HG03159 (cell line): ENCODE measurements around the gene LMTK2.
"Not testable (repeated sequence)": the region's sequence is repeated elsewhere in the genome, so short reads cannot be mapped to it uniquely, and the experiment has no call there.

Experiments used
- ATAC-seq: cut with Tn5 transposase; IDR thresholded peaks from one replicate; pipeline ENCODE4 v1.9.1; 2021; ENCODE audit warnings: mild to moderate bottlenecking, moderate library complexity; ENCODE audit not compliant: unreplicated experiment

LMTK2 gene

DNA sequence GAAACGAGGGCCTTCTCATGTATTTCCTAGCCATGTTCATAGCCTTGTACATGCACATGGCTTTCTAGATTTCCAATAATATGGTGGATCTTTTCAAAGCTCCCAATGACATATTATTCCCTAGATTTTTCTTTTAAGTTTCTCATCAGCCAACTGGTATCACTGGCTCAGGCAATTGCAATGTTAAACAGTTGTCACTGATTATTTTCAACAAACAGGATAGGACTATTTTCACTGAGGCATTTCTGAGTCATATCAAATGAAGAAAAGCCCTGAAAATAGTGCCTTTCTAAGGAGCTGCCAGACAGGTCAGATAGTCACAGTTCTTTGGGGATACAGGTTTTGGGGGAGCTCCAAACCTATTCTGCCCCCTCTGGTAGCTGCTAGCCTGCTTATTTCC is 4.5 kb upstream of the LMTK2 start:
- ATAC-seq: no peak

DNA sequence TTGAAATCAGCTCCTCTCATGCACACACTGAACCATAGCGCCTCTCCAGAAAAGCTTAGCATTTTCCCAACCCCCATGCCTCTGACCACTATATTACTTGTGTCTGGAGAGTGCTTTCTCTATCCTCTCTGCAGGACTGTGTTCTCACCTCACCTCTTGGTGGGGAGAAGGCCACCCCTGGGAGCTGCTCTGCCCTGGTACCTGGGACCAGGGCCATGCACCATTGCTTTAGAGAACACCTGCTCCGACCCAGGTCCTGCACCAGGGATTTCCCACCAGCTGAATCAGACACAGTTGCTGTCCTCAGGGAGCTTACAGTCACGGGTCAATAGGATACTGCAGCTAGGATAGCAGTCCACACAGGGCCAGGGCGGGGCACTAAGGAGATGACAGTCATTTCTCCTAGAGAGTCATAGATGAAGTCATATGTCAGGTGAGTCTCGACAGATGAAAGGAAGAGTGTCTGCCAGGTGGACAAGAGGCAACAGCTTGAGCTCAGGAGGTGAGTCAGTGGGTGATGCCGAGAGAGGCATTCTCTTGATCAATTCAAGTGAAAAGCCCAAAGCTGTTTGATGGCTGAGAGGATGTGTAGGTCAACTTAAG is 619 bp upstream of the LMTK2 start:
- no peak for ATAC-seq

DNA sequence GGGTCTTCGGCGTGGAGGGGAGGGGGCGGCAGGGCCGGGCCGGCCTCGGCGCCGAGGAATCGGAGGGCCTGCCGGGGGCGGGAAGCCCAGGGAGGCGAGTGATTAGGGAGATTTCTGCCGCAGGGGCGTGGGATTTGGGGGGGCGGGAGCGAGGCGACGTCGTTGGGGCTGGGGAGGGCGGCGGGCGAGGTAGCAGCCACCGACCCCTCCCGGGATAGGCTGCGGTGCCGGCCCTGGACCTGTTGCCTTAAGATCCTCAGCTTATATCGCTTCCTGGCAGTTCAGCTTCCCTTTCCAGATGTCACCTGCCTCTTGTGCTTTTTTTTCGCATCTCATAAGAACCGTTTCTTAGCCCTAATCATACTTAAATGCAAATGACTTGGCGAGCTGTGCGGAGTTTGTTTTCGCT is 655 bp downstream of the LMTK2 start:
- no peak for ATAC-seq

DNA sequence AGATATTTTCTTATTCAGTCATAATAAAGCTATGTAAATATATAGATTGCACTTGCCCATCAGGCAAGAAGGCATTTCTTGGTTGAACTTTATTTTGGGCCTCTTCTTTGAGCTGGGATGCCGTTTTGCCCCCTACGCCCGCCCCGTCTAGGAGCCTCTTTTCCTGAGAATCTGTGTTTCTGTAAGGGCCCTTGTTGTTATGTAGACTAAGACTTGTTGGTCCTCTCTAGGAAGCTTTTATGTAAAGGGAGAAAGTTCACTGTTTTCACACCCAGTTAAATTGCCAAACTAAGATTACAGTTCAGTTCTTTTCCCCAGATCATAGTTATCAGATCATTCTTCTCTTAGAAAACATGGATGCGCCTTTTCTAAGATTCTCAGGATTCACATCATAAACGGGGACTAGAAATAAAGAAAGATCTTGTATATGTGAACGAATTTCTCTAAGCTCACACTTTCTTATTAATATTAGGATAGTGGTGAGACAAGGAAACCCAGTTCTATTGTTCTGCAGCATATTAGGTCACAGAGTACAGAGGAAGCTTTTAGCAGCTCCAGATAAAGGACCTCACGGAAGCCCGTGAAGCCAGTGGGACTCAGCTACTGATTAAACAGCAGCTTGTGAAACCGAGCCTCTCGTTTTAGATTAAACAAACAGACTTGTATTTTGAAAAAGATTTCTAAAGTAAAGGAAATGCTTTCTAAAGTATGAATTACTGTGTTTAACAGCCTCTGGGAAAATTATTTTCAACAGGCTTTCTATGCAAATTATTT is 3.8 kb downstream of the LMTK2 start:
- ATAC-seq: no peak

DNA sequence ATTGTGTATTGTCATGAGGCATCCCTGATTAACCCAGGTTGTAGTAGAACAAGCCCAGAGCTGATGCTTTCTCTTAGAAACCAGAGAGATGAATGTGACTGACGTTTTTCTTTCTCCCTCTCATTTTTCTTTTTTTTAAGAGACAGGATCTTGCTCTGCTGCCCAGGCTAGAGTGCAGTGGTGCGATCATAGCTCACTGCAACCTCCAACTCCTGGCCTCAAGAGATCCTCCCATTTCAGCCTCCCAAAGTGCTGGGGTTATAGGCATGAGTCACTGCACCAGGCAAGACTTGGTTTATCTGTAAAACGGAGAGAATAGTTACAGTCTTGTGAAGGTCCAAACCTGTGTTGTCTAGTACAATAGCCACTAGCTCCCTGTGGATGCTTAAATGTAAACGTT is 5.4 kb downstream of the LMTK2 start:
- no peak for ATAC-seq

DNA sequence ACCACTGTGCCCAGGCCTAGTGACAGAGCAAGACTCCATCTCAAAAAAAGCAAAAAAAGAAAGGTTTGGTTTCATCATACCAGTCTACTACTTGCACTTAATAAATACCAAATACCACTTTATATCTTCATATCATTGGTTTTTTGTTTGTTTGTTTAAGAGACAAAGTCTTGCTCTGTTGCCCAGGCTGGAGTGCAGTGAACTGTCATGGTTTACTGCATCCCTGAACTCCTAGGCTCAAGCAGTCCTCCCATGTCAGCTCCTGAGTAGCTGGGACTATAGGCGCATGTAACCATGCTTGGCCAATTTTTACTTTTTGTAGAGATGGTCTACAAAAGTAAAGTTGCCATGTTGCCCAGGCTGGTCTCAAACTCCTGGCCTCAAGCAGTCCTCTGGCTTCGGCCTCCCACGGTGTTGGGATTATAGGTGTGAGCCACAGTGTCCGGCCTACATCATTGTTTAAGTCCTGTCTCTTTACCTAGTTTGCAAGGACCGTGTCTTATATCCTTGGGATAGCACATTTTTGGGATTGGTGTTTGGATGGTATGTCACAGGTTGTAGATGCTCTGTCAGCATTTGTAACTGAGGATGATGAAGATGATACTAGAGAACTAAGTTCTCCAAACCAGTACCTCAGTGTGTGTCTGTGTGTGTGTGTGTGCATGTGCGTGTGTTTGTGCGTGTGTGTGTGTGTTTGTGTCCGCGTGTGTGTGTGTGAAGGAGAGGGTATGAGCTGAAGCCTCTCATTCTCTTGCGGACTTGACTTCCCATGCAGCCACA is 9.3 kb downstream of the LMTK2 start:
- ATAC-seq: no peak

DNA sequence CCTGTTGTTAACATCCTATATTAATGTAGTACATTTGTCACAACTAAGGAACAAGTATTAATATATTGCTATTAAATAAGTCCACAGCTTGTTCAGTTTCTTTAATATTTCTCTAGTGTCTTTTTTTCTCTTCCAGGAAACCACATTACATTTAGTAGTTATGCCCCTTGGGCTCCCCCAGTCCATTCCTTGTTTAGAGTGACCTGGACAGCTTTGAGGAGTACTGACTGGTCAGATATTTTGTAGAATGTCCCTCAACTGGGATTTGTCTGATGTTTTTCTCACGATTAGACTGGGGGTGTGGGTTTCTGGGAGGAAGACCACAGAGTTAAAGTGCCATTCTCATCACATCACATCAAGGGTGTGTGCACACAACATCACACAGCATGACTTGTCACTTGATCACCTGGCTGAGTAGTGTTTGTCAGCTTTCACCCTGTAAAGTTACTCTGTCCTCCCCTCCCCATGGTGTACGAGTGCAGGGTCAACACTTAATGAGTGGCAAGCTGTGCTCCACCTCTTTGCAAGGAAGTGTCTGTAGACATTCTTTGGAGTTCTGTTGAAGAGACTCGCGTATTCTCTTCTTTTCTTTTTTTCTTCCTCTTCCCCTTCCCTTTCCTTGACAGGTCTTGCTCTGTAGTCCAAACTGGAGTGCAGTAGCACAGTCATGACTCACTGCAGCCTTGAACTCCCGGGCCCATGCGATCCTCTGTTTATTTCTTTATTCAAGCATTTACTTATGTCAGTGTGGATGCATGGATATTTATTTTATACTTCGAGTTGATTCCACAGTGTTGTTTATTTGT is 10.2 kb downstream of the LMTK2 start:
- no peak for ATAC-seq

DNA sequence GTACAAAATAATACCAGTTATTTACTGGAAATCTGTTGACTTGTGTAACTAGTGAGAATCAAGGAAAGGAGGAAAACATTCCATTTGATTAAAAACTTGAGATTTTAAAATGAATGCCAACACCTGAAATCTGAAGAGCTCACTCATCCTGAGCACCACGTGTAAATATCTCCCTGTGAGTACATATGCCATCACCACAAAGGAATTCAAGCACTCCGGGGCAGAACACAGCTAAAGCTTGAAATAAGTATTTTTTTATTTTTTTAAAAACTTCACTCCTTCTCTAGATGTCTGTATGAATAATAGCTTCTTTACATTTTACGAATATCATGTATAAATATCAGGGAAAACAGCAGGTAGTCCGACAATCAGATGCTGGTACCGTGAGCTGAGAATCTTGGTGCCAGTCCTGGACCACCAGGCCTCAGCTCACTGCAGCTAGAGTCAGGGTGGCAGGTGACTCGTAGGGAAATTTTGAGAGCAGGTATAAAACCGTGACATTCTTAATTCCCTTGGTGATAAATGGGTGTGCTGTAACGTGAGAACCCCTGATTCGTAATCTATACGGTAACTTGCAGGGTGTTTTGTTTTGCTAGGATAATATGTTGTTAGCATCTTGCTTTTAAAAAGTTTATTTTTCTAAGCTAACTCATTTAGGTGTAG is 12.7 kb downstream of the LMTK2 start:
- no peak for ATAC-seq

DNA sequence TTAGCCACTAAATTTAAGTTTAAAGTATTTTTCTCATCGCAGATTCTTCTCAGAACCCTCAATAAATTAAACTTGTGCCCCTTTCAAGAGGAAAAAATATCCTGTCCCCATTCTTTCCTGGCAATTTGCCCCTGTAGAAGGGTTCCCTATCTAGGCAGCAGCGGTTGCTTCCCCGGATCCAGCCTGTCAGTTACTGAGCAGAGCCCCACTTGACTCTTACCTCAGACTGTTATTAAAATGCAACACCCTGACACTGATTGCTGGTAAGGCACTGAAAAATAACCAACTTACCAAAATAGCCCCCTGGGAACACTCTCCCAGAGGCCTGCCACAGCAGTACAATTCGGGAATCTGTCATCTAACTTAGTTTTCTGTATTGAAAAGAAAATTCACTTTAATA is 13.9 kb downstream of the LMTK2 start:
- no peak for ATAC-seq

DNA sequence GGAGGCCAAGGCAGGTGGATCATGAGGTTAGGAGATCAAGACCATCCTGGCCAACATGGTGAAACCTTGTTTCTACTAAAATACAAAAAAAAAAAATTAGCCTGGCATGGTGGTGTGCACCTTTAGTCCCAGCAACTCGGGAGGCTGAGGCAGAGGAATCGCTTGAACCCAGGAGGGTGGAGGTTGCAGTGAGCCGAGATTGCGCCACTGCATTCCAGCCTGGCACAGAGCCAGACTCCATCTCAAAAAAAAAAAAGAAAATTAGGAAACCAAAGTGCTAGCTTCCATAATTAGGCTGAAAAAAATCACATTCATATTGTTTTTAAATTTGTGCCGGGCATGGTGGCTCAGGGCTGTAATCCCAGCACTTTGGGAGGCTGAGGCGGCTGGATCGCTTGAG is 14.7 kb downstream of the LMTK2 start:
- not testable (repeated sequence) for ATAC-seq

DNA sequence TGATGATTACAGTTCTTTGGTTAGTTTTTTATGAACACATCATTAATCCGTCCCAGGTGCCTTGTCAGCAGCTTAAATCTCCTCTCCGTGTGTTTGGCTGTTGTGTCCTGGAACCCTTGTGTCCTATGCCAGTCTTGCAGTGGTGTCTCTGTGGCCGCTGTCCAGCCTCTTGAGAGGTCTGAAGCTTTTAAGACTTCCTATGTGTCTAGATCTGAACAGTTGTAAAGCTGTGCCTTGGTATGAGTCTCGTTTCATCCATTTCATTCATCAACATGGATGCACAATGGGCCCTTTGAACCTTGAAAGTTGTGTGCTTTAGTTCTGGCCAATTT is 16.7 kb downstream of the LMTK2 start:
- no peak for ATAC-seq

DNA sequence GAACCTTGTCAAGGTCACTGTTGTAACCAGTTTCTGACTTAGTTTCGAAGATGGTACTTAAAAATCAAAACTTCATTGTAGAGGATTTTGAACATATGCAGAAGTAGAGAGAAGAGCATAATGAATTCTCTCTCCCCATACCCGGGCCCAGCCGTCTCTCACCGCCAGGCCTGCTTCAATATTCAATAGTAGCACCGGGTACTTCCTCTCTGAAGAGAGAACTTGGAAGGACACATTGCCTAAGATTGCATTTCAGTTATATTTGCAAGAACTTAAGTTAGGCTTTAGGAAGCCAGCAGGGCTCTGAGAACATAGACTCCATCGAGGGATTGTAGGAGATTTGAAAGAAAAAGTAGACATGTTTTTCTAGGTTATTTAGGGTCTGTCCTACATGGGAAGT is 19.1 kb downstream of the LMTK2 start:
- ATAC-seq: no peak

DNA sequence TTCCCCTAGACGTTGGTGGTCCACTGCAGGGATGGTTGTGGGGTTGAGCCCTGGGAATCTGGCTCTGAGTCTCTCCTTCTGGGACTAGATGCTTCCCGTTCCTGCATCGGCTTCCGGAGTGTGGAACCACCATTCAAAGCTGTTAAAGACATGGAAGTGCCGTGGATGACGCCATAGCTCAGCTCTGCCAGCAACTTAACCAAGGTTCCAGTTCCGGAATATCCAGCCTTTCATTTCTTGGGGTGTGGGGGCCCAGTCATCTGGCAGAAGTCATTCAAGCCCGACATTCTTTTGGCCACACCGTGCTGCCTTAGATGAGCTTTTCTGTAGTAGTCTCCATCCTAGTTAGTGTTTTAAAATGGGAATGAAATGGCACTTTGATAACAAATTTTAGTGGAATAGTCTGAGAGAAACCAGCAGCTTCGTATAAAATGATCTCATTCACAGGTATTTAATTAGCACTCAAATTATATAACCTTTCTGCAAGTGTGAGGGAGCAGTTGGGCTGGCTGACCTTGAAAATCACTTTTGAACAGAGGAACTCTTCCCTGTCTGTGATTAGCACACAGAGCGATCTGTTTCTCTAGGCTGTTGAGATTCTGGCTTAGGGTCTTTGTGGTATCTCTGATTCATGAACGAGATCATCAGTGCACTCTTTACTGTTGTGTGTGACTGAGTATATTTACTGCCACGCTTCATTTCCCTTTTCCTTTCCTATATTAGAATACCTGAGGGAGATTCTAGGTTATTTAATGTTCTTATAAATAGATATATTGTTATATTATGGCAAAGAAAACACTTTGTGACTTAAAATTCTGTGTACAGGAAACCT is 19.9 kb downstream of the LMTK2 start:
- no peak for ATAC-seq

DNA sequence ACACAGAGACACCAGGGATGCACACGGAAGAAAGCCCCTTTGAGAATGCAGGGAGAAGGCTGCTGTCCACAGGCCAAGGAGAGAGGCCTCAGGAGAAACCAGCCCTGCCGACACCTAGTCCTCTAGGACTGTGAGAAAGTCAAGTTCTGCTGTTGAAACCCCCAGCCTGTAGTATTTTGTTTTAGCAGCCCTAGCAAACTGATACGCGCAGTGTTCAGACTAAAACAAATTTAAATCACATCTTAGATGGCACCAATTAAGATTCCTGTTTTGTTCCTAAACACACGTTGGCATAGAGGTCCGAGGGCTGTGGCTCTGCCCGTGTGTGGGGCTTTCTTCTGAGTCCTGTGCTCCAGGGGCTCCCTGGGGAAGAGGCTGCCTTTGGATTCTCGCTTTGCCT is 21.7 kb downstream of the LMTK2 start:
- ATAC-seq: no peak

DNA sequence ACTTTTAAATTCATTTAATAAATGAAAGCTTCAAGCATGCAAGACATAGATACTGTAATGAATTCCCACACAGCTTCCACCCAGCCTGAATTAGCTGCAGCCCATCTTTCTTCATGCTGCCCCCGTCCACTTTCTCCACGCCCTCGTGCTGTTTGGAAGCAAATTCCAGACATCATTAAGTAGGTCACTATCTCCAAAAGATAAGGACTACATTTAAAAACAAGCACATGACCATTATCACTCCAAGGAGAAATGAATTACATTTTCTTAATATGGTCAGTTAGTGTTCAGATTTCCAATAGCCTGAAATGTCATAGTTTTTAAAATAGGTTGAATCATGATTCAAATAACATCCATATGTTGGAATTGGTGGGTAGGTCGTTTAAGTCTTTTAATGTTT is 24.3 kb downstream of the LMTK2 start:
- ATAC-seq: no peak

DNA sequence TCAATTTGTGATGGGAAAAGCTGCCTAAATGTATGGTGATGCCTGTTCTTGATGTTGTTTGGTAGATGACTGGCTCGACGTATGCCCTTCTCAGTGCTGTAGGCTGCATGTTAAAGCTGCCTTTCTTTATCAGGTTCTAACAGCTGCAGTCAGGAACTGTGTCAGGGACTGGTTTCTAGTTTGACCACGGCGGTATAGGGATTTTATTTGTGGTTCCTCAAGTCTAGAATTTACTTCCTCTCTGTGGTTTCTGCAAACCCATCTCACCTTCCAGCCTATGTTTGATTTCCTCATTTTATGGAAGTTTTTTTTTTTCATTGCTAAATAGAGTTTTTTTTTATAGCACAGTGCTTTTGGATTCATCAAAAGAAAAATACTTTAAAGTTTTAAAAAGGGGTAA is 26.5 kb downstream of the LMTK2 start:
- peak; percentile 57 for ATAC-seq

DNA sequence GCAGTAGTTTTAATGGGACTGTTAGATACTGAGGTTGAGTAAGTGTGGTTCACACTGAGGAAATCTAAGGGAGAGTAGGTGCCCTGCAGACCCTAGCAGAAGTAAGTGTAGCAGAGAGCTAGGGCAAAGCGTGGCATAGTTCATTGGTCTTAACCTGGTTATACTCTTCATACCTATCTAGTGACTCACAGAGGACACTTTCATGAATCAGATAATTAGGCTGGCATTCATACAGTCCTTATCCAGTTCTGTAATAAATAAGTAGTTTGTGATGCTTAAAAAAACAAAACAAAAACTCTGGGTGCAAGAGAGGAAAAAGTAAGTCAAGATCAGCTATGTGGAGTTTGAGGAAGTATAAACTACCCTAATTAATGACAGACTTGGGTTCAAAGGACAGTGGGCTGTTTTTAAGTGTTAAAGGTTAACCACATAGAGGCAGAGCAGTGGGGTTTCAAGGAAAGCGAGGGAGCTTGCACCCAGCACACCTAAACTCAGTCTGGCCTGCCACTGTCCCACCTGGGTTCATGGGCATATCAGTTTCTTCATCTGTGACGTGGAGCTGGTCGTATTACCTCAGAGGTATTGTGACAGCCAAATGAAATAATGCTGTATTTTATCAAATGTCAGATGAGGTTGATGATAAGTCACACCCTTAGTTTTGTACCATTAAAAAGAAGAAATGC is 27.1 kb downstream of the LMTK2 start:
- peak; percentile 6 for ATAC-seq

DNA sequence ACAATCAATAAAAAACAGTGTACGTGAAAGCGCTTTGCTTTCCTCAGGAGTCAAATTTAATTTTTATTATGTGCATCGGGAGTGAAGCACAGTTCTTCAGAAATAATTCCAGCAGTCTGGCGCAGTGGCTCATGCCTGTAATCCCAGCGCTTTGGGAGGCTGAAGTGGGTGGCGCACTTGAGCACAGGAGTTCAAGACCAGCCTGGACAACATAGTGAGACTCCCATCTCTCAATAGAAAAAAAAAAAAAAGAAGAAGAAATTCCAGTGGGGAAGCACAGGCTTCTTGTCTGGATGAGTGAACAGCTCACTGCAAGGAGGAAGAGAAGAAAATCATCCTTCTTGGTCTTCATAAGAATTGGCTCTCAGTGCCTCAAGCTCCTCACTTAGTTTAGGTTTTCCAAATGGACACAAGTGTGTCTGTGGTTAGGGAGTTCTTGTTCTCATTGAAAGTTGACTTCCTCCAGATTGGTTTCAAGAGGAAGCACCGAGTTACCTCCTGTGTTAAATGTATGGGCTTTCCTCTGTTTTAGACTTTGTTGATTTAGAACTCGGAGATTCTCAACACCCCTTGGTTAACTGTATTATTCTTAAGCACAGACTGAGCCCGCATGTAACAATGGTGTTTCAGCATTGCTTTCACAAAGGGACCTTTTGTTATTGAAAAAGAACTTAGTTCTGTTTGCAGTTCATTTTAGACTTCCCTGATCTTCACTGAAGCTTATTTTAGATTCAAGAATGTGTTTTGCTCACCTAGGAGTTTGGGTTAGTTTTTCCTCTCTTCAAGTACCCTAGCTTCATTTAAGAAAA is 28.0 kb downstream of the LMTK2 start:
- no peak for ATAC-seq

DNA sequence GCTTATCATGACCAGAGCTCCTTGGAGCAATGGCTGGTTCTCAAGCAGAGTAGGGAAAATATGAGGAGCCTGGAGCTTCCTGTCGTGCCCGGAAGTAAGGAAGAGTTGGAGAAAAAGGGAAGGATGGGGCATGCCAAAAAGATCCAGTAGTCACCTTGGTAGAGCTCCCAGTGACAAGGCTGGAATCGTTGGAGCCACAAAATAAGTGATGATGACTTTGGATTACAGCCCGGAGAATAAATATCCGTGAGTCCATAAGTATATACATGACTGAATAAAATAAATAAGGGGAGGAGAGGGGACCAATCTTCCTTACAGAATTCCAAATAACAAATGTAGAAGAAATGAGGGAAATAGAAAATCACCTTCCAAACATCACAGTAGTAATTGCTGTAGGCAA is 29.3 kb downstream of the LMTK2 start:
- no peak for ATAC-seq
